ENCODE data around the gene AREL1.
"Not testable (repeated sequence)": the region's sequence is repeated elsewhere in the genome, so short reads cannot be mapped to it uniquely, and the experiment has no call there.

The AREL1 gene, protein sequence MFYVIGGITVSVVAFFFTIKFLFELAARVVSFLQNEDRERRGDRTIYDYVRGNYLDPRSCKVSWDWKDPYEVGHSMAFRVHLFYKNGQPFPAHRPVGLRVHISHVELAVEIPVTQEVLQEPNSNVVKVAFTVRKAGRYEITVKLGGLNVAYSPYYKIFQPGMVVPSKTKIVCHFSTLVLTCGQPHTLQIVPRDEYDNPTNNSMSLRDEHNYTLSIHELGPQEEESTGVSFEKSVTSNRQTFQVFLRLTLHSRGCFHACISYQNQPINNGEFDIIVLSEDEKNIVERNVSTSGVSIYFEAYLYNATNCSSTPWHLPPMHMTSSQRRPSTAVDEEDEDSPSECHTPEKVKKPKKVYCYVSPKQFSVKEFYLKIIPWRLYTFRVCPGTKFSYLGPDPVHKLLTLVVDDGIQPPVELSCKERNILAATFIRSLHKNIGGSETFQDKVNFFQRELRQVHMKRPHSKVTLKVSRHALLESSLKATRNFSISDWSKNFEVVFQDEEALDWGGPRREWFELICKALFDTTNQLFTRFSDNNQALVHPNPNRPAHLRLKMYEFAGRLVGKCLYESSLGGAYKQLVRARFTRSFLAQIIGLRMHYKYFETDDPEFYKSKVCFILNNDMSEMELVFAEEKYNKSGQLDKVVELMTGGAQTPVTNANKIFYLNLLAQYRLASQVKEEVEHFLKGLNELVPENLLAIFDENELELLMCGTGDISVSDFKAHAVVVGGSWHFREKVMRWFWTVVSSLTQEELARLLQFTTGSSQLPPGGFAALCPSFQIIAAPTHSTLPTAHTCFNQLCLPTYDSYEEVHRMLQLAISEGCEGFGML

DNA sequence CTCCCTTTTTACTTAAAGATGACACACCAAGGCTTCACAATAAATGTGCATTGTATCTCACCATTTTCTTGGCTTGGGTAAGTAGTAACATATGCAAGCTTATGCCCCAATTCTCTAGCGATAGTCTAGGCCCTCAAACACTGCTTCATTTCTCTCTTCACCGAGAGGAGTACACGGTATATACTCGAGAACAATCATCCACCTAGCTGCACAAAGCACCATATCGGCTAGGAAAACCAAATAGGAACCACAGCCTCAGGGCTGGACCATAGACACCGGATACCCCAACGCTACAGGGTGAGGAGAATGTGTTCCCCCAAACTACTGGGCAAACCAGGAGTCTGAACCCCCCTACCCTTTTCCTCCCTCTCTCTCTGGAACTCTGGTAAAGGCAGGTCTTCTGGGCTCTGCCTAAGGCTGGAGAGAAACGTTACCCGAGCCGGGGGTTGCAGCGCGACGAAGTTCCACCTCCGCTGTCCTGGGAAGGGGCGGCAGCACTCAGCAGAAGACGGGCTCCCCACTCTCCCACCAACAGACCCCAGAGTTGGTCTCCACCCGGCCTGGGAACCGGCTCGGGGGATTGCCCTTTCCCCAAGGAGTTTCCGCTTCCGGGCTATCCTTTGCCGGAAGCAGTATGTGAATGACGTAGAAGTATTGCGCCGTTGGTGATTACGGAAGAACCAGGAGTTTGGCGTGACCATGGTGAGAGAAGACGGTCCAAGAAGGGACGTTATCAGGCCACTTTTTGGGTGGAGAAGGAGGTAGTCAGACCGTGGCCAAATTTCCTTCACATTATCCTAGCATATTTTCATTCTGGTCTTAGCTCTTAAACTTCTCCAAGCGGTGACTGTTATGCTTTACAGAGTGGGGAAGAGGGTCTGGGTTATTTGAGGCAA, at the start of gene AREL1, which contains the start of gene FCF1:
Gene AREL1 (minus strand): TSS at position 582 of the 896 bp plus-strand sequence. CDS start 27,465 bp downstream, outside the sequence.
Gene FCF1 (plus strand): TSS at position 646 of the 896 bp plus-strand sequence. CDS start 54 bp downstream, at position 700.
- no peak for DNase-seq

DNA sequence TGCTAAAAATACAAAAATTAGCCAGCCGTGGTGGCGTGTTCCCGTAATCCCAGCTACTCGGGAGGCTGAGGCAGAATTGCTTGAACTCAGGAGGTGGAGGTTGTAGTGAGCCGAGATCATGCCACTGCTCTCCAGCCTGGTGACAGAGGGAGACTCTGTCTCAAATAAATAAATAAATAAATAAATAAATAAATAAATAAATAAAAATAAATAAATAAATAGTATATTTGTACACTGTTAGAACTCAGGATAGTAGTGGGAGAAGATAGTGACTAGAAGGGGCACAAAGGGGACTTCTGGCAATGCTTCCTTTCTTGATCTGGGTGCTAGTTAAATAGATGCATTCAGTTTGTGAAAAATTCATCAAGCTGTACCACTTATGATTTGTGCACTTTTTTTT, 45.6 kb upstream of the AREL1 start:
- not testable (repeated sequence) for DNase-seq

DNA sequence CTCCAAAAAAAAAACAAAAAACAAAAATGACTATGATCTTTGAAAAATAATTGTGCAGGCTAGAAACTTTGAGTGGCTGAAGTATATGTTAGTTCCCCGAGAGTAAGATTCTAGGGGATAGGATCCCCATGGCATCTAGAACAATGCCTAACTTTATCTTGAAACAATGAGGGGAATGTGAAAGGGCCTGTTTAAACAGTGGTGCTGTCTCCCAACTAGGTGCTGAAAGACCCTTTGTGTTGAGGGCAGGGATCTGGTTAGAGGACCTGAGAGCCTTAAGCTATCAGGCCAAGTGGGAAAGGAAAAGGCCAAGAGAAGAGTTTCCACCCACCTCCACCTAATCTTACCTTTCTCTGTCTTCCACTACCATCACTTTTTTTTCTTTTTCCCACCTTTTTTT, 43.4 kb upstream of the AREL1 start:
- DNase-seq, result no peak

DNA sequence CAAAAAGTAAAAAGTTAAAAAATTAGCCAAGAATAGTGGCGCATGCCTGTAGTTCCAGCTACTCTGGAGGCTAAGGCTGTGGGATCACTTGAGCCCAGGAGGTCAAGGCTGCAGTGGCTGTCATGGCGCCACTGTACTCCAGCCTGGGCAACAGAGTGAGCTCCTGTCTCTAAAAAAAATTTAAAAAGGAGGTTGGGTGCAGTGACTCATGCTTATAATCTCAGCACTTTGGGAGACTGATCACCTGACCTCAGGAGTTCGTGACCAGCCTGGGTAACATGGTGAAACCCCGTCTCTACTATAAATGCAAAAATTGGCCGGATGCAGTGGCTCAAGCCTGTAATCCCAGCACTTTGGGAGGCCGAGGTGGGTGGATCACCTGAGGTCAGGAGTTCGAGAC, 42.0 kb upstream of the AREL1 start:
- no peak for DNase-seq

DNA sequence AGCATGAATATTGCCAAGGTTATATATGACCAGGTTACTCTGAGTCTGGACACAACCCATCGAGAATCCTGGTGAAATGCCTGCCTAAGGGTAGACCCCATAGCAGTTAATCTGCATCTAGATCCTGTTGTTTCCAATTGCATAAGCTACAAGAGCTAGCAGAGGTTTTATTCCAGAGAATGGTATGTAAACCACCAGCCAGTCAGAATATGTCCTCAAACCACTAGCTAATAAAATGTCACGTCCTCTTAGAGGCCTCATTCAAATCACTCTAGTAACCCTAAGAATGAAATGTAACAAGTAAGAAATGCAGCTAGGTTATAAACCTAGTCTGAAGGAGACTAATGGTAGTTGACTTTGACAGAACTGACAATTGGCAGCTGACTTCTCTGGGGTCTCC, 41.3 kb upstream of the AREL1 start:
- no peak for DNase-seq

DNA sequence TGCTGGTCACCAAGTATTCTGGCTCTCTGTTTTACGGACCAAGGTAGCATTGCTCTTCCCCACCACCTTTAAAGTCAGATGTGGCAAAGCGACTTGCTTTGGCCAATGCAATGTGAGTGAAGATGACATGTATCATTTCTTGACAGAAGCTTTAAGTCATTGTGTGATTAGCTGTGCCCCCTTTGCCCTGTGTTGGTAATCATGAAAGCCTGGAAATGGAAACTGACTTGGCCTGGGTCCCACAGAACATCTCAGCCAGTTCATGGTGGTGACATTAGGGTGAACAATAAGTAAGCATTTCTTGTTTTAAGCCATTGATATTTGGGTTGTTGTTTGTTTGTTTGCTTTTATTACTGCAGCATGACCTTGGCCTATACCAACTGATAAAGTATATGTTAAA, 34.4 kb upstream of the AREL1 start:
- no peak for DNase-seq

DNA sequence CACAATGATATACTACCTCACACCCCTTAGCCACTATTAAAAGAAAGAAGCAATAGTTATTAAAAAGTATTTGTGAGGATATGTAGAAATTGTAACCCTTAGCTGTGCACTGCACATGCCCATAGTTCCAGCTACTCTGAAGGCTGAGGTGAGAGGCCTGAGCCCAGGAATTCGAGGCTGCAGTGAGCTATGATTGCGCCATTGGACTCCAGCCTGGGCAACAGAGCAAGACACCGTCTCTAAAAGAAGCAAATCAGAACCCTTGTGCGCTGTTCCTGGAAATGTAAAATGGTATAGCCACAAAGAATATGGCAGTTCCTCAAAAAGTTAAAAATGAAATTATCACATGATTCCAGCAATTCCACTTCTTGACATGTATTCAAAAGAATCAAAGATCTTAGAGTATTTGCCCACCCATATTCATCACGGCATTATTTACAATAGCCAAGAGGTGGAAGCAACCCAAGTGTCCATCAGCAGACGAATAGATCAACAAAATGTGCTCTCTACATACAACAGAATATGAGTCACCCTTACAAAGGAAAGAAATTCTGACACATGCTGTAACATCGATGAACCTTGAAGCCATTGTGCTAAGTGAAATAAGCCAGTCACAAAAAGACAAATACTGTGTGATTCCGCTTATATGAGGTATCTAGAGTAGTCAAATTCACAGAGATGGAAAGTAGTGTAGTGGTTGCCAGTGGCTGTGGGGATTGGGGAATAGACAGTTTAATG, 26.6 kb upstream of the AREL1 start:
- no peak for DNase-seq

DNA sequence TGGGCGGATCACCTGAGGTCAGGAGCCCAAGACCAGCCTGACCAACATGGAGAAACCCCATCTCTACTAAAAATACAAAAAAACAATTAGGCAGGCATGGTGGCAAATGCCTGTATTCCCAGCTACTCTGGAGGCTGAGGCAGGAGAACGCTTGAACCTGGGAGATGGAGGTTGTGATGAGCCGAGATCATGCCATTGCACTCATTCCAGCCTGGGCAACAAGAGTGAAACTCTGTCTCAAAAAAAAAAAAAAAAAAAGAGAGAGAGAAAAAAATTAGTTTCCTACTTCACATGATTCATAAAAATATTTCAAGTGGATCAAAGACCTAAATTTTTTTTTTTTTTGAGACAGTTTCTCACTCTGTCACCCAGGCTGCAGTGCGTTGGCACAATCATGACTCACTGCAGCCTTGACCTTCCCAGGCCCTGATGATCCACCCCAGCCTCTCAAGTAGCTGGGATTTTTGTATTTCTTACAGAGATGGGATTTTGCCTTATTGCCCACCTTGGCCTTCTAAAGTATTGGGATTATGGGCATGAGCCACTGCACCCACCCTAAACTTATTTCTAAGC, 25.0 kb upstream of the AREL1 start:
- DNase-seq, result no peak

DNA sequence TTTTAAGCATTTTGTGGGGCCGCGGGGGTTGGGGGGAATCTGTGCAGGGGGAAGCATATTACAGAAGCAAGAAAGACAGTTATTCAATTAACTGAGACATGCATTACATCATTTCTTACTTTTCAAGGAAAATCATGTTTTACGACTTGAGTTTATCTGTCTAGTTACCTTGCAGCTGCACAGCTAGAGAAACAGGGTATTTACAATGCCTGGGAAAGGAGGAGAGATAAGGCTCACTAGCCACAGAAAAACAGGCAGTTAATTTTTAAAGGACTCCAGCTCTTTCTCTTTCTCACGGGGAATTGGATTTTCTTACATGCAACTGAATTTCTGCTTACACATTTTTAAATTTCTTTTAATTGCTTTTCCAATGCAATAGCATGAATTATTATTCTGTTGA, 22.2 kb upstream of the AREL1 start:
- DNase-seq, result no peak

DNA sequence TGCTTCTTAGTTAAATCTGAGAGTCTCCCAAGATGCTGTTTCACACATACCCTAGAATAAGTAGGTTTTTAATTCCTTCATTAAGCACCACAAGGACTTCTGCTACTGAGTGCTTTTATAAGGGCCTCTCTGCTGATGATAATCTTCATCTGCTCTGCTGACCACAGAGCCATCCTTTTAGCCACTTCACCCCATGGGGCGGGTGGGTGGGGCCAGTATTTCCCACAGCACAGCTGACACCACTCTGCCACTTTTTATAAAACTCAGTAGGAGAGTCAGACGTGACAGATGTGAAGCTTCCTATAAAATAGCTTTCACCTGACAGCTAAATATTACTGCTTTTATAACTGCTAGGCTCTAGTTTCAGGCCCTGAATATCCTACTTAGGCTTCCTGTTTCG, 20.3 kb upstream of the AREL1 start:
- no peak for DNase-seq

DNA sequence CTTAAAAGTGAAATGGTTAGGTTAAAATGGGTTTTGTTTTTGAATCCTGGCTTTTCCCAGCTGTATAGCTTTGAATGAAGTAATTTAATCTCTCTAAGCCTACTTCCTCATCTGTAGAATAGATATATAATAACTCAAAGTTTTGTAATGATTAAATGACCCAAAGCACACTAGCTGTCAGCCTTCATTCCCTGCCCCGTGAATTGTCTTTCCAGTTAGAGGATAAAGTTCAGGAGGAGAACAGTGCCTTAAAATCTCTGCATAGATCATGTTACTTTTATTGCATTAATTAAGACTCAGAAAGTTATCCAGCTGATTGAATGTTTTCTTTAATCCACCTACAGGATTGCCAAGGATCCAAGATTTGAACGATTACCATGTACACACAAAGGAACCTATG, 19.5 kb upstream of the AREL1 start:
- no peak for DNase-seq

DNA sequence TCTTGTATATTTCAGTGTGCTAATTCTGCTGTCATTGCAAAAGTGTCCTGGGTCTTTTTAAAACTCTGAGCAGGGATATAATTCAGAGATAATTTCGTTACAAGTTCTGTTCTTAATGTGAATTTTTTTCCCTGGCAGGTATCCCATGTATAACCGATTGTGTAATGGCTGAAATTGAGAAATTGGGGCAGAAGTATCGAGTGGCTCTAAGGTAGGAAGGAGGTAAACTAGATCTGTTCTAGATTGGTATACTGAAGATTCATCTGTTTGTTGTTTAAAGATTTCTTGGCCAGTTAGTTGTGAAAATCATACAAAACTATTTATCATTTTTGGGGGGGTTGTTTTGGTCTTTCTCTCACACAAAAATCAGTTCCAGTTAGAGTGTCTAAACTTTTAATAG, 10.3 kb upstream of the AREL1 start:
- DNase-seq, result no peak

DNA sequence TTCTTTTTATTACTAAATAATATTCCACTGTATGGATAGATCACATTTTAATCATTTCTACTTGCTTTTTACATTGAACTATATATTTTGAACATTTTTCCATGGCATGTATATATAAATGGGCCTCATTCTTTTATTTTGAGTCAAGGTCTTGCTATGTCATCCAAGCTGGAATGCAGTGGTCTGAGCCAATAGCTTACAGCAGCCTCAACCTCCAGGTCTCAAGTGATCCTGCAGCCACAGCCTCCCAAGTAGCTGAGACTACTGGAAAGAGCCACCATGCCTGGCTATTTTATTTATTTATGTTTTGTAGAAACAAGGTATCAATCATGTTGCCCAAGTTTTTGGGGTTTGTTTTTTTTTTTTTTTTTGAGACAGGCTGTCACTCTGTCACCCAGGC, 7.6 kb upstream of the AREL1 start:
- no peak for DNase-seq

DNA sequence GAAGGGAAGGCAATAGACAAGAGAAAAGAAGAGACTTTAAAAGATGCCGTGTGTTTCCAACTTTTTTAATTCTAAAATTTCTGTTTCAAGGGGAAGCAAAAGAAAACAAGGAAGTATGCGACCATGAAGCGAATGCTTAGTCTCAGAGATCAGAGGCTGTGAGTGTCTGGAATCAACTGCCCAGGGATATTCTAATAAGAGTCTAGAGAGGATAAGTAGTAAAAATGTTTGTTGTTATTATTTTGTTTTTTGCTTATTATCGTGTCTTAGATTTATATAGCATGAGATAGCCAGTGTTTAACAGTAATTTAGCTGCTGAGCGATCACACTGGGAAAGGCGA, 485 bp upstream of the AREL1 start:
- DNase-seq, result no peak

DNA sequence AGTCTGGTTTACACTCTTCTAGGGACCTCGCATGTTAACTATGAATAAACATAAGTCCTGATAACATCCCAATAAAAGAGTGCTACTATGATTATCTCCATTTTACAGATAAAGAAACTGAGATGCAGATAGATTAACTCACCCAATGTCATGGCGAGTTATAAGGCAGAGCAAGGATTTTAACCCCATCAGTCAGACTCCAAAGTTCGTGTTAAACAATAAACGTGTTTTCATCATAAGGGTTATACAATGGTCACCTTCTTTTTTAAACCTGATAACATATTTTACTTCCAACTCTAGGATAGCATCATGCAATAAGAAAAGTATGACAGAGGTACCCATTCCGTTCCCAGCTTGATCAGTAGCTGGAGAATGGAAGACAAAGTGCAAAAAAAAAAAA, 1.2 kb downstream of the AREL1 start:
- no peak for DNase-seq

DNA sequence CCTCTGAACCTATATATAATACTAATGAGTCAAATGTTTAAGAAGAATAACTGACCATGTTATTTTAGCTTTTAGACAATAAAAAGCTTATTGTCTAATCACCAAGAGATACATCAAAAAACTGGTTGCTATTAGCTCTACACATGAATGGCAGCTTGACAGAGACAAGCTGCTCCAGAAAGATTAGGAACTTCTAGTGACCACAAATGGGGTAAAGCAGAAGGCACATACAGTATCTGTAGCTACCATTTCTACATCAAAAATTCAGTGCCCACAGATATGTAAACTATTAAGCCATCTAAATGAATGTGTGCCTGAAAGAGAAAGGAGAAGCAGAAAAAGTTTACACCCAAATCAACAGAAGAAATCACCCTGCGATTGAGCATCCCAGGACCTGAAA, 2.4 kb downstream of the AREL1 start:
- no peak for DNase-seq

DNA sequence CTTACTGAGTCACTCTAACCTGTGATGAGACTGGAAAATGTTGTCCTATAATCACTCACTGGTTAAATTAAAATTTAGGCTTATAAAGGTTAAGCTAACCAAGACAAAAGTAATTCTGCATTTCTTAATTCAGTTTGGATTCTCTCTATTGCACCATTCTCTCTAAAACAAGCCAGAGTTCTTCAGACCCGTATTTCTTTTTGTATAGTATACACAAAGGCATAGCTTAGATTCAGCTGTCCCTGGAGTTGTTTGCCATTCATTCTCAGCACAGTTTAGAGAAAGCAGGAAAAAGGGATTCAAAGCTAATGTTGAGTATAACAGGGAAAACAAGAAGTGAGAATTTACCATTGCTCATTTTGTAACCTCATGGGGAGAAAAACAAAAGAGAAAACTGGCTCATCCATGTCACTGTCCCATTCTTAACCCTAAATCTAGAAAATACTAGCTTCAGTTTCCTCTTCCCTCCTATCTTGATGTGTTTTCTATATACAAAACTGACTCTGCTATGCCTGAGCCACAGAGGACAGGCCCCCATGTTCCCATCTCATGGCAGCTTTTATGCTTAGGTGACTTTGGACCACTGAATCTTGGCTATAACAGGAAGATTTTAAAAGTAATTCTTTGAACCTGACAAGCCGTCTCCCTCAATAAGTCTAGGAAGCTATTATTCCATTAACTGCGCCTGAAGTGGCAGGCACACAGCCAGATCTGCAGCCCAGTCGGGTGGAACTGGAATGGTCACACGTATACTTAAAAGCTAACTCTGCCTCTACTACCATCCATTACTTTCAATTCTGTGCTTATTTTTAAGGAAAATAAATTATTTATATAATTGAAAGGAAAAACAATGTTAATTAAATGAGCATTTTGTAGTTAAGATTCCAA, 7.0 kb downstream of the AREL1 start:
- no peak for DNase-seq

DNA sequence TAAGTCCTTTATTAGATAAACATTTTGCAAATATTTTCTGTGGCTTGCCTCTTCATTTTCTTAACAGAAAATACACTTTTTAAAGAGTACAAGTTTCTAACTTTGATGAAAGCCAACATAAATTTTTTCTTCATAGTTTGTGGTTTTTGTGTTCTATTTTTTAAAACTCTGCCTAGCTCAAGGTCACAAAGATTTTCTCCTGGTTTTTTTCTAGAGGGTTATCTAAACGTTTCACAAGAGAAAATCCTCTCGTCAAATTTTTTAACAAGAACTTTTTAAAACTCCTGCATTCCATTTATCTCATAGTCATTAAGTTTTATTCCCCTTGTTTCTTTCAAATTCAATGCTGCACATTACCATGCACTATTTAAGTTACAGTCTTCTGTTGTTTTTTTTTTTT, 8.2 kb downstream of the AREL1 start:
- DNase-seq, result no peak

DNA sequence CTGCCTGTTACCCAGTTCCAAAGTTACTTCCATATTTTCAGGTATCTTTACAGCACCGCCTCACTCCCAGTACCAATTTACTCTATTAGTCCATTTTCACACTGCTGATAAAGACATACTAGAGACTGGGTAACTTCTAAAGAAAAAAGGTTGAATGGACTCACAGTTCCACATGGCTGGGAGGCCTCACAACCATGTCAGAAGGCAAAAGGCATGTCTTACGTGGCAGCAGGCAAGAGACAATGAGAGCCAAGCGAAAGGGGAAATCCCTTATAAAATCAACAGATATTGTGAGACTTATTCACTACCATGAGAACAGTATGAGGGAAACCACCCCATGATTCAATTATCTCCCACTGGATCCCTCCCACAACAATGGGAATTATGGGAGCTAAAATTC, 9.8 kb downstream of the AREL1 start:
- no peak for DNase-seq

DNA sequence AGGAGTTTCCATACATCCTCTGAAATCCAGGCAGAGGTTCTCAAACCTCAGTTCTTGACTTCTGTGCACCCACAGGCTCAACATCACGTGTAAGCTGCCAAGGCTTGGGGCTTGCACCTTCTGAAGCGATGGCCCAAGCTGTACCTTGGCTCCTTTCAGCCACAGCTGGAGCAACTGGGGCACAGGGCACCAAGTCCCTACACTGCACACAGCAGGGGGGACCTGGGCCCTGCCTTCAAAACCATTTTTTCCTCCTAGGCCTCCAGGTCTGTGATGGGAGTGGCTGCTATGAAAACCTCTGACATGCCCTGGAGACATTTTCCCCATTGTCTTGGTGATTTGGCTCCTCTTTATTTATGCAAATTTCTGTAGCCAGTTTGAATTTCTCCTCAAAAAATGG, 10.6 kb downstream of the AREL1 start:
- DNase-seq, result no peak

DNA sequence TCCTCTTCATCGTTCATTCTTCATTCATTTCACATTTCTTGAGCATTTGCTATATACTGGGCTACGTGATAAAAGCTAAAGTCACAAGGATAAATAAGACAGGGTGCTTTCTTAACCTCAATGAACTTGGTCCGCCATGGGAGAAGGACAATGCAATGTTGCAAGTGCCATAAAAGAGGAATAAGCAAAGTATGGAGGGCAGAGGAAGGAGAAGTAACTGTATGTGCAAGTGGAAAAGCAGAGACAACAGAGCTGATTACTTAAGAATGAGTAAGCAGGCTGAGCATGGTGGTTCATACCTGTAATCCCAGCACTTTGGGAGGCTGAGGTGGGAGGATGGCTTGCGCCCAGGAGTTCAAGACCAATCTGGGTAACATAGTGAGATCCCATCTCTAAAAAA, 14.4 kb downstream of the AREL1 start:
- DNase-seq, result no peak
